Ectodermal cell (in vitro differentiated cells): ENCODE data around the gene SNED1.
"Not testable (repeated sequence)": the region's sequence is repeated elsewhere in the genome, so short reads cannot be mapped to it uniquely, and the experiment has no call there.

Experiments used
- H3K27ac ChIP-seq: 2 replicates; pipeline ENCODE4 v1.7.0; 2013; ENCODE audit warnings: mild to moderate bottlenecking, low read depth, low read length; ENCODE audit not compliant: insufficient read depth, poor library complexity, severe bottlenecking
- H3K27me3 ChIP-seq: 2 replicates; pipeline ENCODE4 v1.7.0; 2013; ENCODE audit warnings: mild to moderate bottlenecking, low read length; ENCODE audit not compliant: insufficient read depth, control insufficient read depth, poor library complexity, severe bottlenecking
- H3K36me3 ChIP-seq: one replicate; pipeline ENCODE4 v1.7.0; 2013; ENCODE audit warnings: low read length; ENCODE audit not compliant: control insufficient read depth, insufficient read depth
- H3K4me1 ChIP-seq: one replicate; pipeline ENCODE4 v1.7.0; 2013; ENCODE audit warnings: low read length; ENCODE audit not compliant: control insufficient read depth, insufficient read depth
- H3K4me3 ChIP-seq: 2 replicates; pipeline ENCODE4 v1.7.0; 2013; ENCODE audit warnings: low read depth, low read length, control low read depth; ENCODE audit not compliant: insufficient read depth
- H3K9me3 ChIP-seq: 2 replicates; pipeline ENCODE4 v1.7.0; 2013; ENCODE audit warnings: mild to moderate bottlenecking, low read length, moderate library complexity; ENCODE audit not compliant: control insufficient read depth
- WGBS, 2 experiments: methylation state at CpG; one replicate each; pipeline ENCODE4 v1.1.7; 2013; ENCODE audit warnings: missing lambda C conversion rate in 2 of 2; 5-methylcytosine and 5-hydroxymethylcytosine counted together

The SNED1 gene

GRCh38 chr2:241091734-241092445 lies 93.5 kb downstream of the SNED1 start:
- WGBS, 2 experiments: 93% methylated on average over 22 of the region's 22 CpGs

GRCh38 chr2:241092677-241093076 lies 94.3 kb downstream of the SNED1 start:
- Histone ChIP-seq H3K4me1 (no peaks in the 10 kb centered on the region), H3K27me3 (no peaks in the 10 kb centered on the region), H3K27ac (no peak overlapping the region), H3K4me3 (no peak overlapping the region), H3K36me3 (peaks cover 45% of the 10 kb centered on the region), H3K9me3 (no peaks in the 10 kb centered on the region)
- 91 to 94% methylated on average over 8 of the region's 8 CpGs for WGBS, 2 experiments

More at GRCh38 chr2:241091734-241092445, 93.5 kb downstream of the SNED1 start:
- Histone ChIP-seq H3K9me3 (no peaks in the 10 kb centered on the region), H3K4me3 (no peak overlapping the region), H3K27ac (no peak overlapping the region), H3K36me3 (peaks cover 51% of the 10 kb centered on the region), H3K4me1 (no peaks in the 10 kb centered on the region), H3K27me3 (no peaks in the 10 kb centered on the region)

- H3K4me1 ChIP-seq, H3K9me3 ChIP-seq, H3K27ac ChIP-seq, H3K27me3 ChIP-seq, H3K4me3 ChIP-seq: not testable (repeated sequence)
- WGBS, 2 experiments: 93 to 94% methylated on average over 10 of the region's 10 CpGs
- peaks cover 42% of the 10 kb centered on the region for H3K36me3 ChIP-seq
These were observed 94.8 kb downstream of the SNED1 start for GRCh38 chr2:241093133-241093781.

GRCh38 chr2:241094172-241094571 lies 95.8 kb downstream of the SNED1 start:
- Histone ChIP-seq H3K4me1 (no peaks in the 10 kb centered on the region), H3K9me3 (no peaks in the 10 kb centered on the region), H3K36me3 (peaks cover 38% of the 10 kb centered on the region), H3K27ac (no peak overlapping the region), H3K4me3 (no peak overlapping the region), H3K27me3 (no peaks in the 10 kb centered on the region)
- WGBS, 2 experiments: 35 to 37% methylated on average over 7 of the region's 7 CpGs

- Histone ChIP-seq H3K4me1 (no peaks in the 10 kb centered on the region), H3K9me3 (no peaks in the 10 kb centered on the region), H3K4me3 (no peak overlapping the region), H3K27me3 (no peaks in the 10 kb centered on the region), H3K27ac (no peak overlapping the region), H3K36me3 (peaks cover 34% of the 10 kb centered on the region)
- 89 to 90% methylated on average over 6 of the region's 6 CpGs for WGBS, 2 experiments
These were observed 96.6 kb downstream of the SNED1 start for GRCh38 chr2:241094924-241095420.

- Histone ChIP-seq H3K4me1 (no peaks in the 10 kb centered on the region), H3K27ac (no peak overlapping the region), H3K4me3 (no peak overlapping the region), H3K9me3 (no peaks in the 10 kb centered on the region), H3K36me3 (peaks cover 34% of the 10 kb centered on the region), H3K27me3 (no peaks in the 10 kb centered on the region)
- 94 to 95% methylated on average over 13 to 14 of the region's 14 CpGs for WGBS, 2 experiments
These were observed 97.3 kb downstream of the SNED1 start for GRCh38 chr2:241095594-241096290.

GRCh38 chr2:241096979-241097378 lies 98.6 kb downstream of the SNED1 start:
- no peak overlapping the region for H3K4me3 ChIP-seq
- H3K9me3 ChIP-seq: no peaks in the 10 kb centered on the region
- H3K36me3 ChIP-seq: peaks cover 29% of the 10 kb centered on the region
- no peaks in the 10 kb centered on the region for H3K4me1 ChIP-seq
- 94 to 95% methylated on average over 8 of the region's 8 CpGs for WGBS, 2 experiments
- H3K27me3 ChIP-seq: no peaks in the 10 kb centered on the region
- H3K27ac ChIP-seq: no peak overlapping the region

- Histone ChIP-seq H3K27me3 (no peaks in the 10 kb centered on the region), H3K9me3 (no peaks in the 10 kb centered on the region), H3K36me3 (peaks cover 15% of the 10 kb centered on the region), H3K27ac (no peak overlapping the region), H3K4me1 (no peaks in the 10 kb centered on the region), H3K4me3 (no peak overlapping the region)
- WGBS, 2 experiments: 93 to 96% methylated on average over 5 of the region's 5 CpGs
These were observed 100.8 kb downstream of the SNED1 start for GRCh38 chr2:241099246-241099645.

- Histone ChIP-seq H3K36me3 (peaks cover 3% of the 10 kb centered on the region), H3K27ac (peak within 1 kb of the TSS; percentile 67), H3K4me1 (no peaks in the 10 kb centered on the region), H3K4me3 (peak within 1 kb of the TSS; percentile 95), H3K27me3 (no peaks in the 10 kb centered on the region), H3K9me3 (no peaks in the 10 kb centered on the region)
- 0% methylated on average over 56 of the region's 56 CpGs for WGBS, 2 experiments
These were observed 103.9 kb downstream of the SNED1 start, which contains the start of gene MTERF4 for GRCh38 chr2:241102239-241102803. MTERF4 (minus strand) TSS chr2:241102287; CDS start chr2:241102273, 14 bp downstream.

- WGBS, 2 experiments: 49 to 55% methylated on average over 5 of the region's 5 CpGs
- H3K4me1 ChIP-seq: no peaks in the 10 kb centered on the region
- no peaks in the 10 kb centered on the region for H3K9me3 ChIP-seq
- H3K4me3 ChIP-seq: peak overlapping the region; percentile 95
- H3K36me3 ChIP-seq: peaks cover 3% of the 10 kb centered on the region
- no peaks in the 10 kb centered on the region for H3K27me3 ChIP-seq
- peak overlapping the region; percentile 67 for H3K27ac ChIP-seq
These were observed 104.8 kb downstream of the SNED1 start for GRCh38 chr2:241103176-241103595.
